Caco-2 (cell line): ENCODE data around the gene TUBB2B. TPM values are rescaled to one million over a fixed set of nuclear protein-coding genes. Genes with fewer than 3 reads are reported as not detected.

ENCODE experiments used
- BruUV-seq: library from RNA; stranded (reverse); fragments of 400-500 nt; replicated peaks from 2 replicates; lab custom pipeline; 2021; lab: Mats Ljungman, UMichigan
- CTCF ChIA-PET: fragments of 300-600 bp; sonication (Branson Sonifier 250); formaldehyde crosslinking; loops from one replicate; lab custom pipeline; 2022; ENCODE audit warnings: antibody characterized with exemption; lab: Charles Lee
- POLR2A ChIA-PET: fragments of 300-600 bp; sonication (Branson Sonifier 250); formaldehyde crosslinking; loops from one replicate; lab custom pipeline; 2022; ENCODE audit warnings: antibody characterized with exemption; lab: Charles Lee
- DNase-seq, 2 experiments: peaks; one replicate each; pipeline versions ENCODE4 v3.0.0 to v3.0.0-alpha.2; 2020 to 2022
- H3K27me3 ChIP-seq: replicated peaks from 2 replicates; pipeline ENCODE4 v1.6.0; 2011; ENCODE audit warnings: low read length; ENCODE audit not compliant: control insufficient read depth, insufficient read depth
- H3K36me3 ChIP-seq: 2 replicates; pipeline ENCODE4 v1.5.1; 2011; ENCODE audit warnings: low read length; ENCODE audit not compliant: control insufficient read depth, insufficient read depth
- H3K4me1 ChIP-seq: fragments of 250-450 bp; sonication (Bioruptor Pico); 2 replicates; pipeline ENCODE4 v1.5.1; 2020; ENCODE audit warnings: mild to moderate bottlenecking
- H3K4me3 ChIP-seq: 2 replicates; pipeline ENCODE4 v1.5.1; 2011; ENCODE audit warnings: low read depth, mild to moderate bottlenecking, control low read depth, low read length
- H3K9me3 ChIP-seq: fragments of 250-450 bp; sonication (Bioruptor Pico); 2 replicates; pipeline ENCODE4 v1.5.1; 2020; ENCODE audit warnings: mild to moderate bottlenecking, moderate library complexity
- H3K27ac Mint-ChIP-seq: one replicate; pipeline ENCODE4 v1.8.0; 2022; ENCODE audit warnings: mixed read lengths; ENCODE audit not compliant: unreplicated experiment
- H3K27me3 Mint-ChIP-seq: one replicate; pipeline ENCODE4 v1.8.0; 2022; ENCODE audit warnings: mixed read lengths; ENCODE audit not compliant: insufficient read depth, unreplicated experiment
- H3K36me3 Mint-ChIP-seq: one replicate; pipeline ENCODE4 v1.8.0; 2022; ENCODE audit warnings: mild to moderate bottlenecking, mixed read lengths; ENCODE audit not compliant: insufficient read depth, unreplicated experiment
- H3K4me1 Mint-ChIP-seq: one replicate; pipeline ENCODE4 v1.8.0; 2022; ENCODE audit warnings: low read depth, mixed read lengths; ENCODE audit not compliant: unreplicated experiment
- H3K4me3 Mint-ChIP-seq: one replicate; pipeline ENCODE4 v1.8.0; 2022; ENCODE audit warnings: mild to moderate bottlenecking, moderate library complexity, mixed read lengths; ENCODE audit not compliant: unreplicated experiment
- H3K9me3 Mint-ChIP-seq: one replicate; pipeline ENCODE4 v1.8.0; 2022; ENCODE audit warnings: mixed read lengths; ENCODE audit not compliant: unreplicated experiment
- CTCF ChIP-seq, 2 experiments: fragments of 200-600 bp in 1 of 2; IDR thresholded peaks; 1 replicate in 1 of 2; 2 replicates in 1 of 2; pipeline versions ENCODE4 v1.5.1 to v1.8.0; 2011 to 2022; ENCODE audit warnings: antibody characterized with exemption in 1 of 2, control low read depth in 1 of 2, inconsistent platforms in 1 of 2, low read depth in 1 of 2, low read length in 1 of 2, mild to moderate bottlenecking in 1 of 2, moderate library complexity in 1 of 2; ENCODE audit not compliant: insufficient read depth in 1 of 2, severe bottlenecking in 1 of 2, unreplicated experiment in 1 of 2
- intact Hi-C: fragments of 100-400 bp; cut with micrococcal nuclease; formaldehyde crosslinking; loops from one replicate; pipeline ENCODE4 v1.10.0; 2022; ENCODE audit not compliant: unreplicated experiment
- total RNA-seq: library from RNA; stranded (reverse); gene quantifications from 2 replicates; pipeline ENCODE4 v1.2.3, GENCODE V29; 2022

Gene TUBB2B
- total RNA-seq, 1 experiment from 2014 or later: 150 TPM

GRCh38 chr6:3233904-3234303, 6.5 kb upstream of the TUBB2B start:
- H3K27ac Mint-ChIP-seq: no peak overlapping the region
- H3K4me3 ChIP-seq: no peak overlapping the region
- no TSS peak for BruUV-seq
- intact Hi-C loops: no loop called here
- peaks cover 5% of the 10 kb centered on the region for H3K36me3 Mint-ChIP-seq
- DNase-seq: no peak
- H3K9me3 Mint-ChIP-seq: no peaks in the 10 kb centered on the region
- no peaks in the 10 kb centered on the region for H3K27me3 ChIP-seq
- no peaks in the 10 kb centered on the region for H3K36me3 ChIP-seq
- 0 out of 2 replicates have a peak, but pooled peaks cover 4% of the 10 kb centered on the region for H3K4me1 ChIP-seq
- ChIA-PET POLR2A (no interaction called here), CTCF (no interaction called here)
- TF ChIP-seq CTCF (IDR thresholded peaks at IDR 0.05; ENCODE audit: insufficient read depth in 1 of 2, low read depth in 1 of 2, low read length in 1 of 2, severe bottlenecking in 1 of 2, unreplicated experiment in 1 of 2): no peak
- no peaks in the 10 kb centered on the region for H3K9me3 ChIP-seq
- H3K27me3 Mint-ChIP-seq: peaks cover 3% of the 10 kb centered on the region
- no peak overlapping the region for H3K4me3 Mint-ChIP-seq
- H3K4me1 Mint-ChIP-seq: peaks cover 3% of the 10 kb centered on the region

DNA sequence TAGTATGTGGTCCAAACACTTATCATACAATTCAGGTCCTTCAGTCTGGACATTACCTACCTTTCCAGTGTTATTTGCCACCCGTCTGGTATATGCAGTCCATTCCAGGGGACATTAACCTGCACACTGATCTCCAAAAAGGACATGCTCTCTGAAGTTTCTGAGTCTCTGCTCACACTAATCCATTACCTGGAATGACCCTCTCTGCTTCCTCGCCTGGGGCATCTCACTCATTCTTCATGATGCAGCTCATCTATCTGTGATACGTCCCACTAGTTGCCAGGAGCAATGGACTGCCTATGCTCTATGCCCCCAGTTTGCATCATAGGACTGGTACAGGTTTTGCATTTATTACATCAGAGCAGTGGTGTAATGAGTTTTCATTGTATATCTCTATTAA, 5.9 kb upstream of the TUBB2B start:
- Histone ChIP-seq H3K9me3 (no peaks in the 10 kb centered on the region), H3K4me3 (no peak overlapping the region), H3K36me3 (no peaks in the 10 kb centered on the region), H3K4me1 (0 out of 2 replicates have a peak, but pooled peaks cover 4% of the 10 kb centered on the region), H3K27me3 (no peaks in the 10 kb centered on the region)
- Mint-ChIP-seq H3K27me3 (peaks cover 6% of the 10 kb centered on the region), H3K4me1 (peaks cover 7% of the 10 kb centered on the region), H3K9me3 (no peaks in the 10 kb centered on the region), H3K4me3 (no peak overlapping the region), H3K36me3 (peaks cover 5% of the 10 kb centered on the region), H3K27ac (no peak overlapping the region)
- ChIA-PET CTCF (no interaction called here), POLR2A (no interaction called here)
- intact Hi-C loops: no loop called here
- TF ChIP-seq CTCF (IDR thresholded peaks at IDR 0.05; ENCODE audit: insufficient read depth in 1 of 2, low read depth in 1 of 2, low read length in 1 of 2, severe bottlenecking in 1 of 2, unreplicated experiment in 1 of 2): no peak
- DNase-seq: no peak
- no TSS peak for BruUV-seq

DNA sequence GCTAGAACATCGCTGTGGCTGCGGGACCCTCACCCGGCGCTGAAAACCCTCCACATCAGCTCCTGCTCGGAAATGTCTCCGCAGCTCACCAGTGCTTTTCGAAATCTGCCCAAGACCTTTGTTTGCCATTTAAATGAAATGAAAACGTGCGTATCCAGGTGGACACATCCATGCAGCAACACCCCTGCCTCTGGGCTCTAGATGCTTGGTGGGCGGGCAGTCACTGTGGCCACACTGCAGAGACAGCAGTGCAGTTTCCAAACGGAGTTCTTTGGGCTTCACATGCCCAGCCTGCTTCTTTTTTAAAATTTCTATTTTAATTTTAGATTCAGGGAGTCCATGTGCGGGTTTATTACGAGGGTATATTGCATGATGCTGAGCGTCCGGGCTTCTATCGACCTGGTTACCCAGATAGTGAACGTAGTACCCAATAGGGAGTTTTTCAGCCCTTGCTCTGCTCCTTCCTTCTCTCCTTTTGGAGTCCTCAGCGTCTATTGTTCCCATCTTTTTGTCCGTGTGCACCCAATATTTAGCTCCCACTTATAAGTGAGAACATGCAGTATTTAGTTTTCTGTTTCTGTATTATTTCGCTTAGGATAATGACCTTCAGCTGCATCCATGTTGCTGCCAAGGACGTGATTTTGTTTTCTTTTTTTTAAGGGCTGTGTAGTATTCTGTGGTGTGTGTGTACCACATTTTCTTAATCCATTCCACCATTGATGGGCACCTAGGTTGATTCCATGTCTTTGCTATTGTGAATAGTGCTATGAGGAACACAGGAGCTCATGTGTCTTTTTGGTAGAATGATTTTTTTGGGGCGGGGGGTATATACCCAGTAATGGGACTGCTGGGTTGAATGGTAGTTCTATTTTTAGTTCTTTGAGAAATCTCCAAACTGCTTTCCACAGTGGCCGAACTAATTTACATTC, 4.8 kb upstream of the TUBB2B start:
- intact Hi-C loops: no loop called here
- Mint-ChIP-seq H3K4me1 (peaks cover 7% of the 10 kb centered on the region), H3K36me3 (peaks cover 14% of the 10 kb centered on the region), H3K27ac (peak overlapping the region; percentile 51), H3K4me3 (peak overlapping the region; percentile 81), H3K27me3 (peaks cover 6% of the 10 kb centered on the region), H3K9me3 (no peaks in the 10 kb centered on the region)
- Histone ChIP-seq H3K27me3 (no peaks in the 10 kb centered on the region), H3K36me3 (no peaks in the 10 kb centered on the region), H3K9me3 (no peaks in the 10 kb centered on the region), H3K4me1 (0 out of 2 replicates have a peak, but pooled peaks cover 4% of the 10 kb centered on the region), H3K4me3 (peak overlapping the region; percentile 45)
- ChIA-PET POLR2A (no interaction called here), CTCF (interaction anchor here (0.6 to 2.7 kb wide), 3 partner anchors 19 to 105 kb away, joined by 3 to 10 read pairs (median 7); partner anchors contain the start of gene TUBB2A)
- TSS peak; percentile 20 for BruUV-seq
- DNase-seq: no peak
- no peak for TF ChIP-seq CTCF (IDR thresholded peaks at IDR 0.05; ENCODE audit: insufficient read depth in 1 of 2, low read depth in 1 of 2, low read length in 1 of 2, severe bottlenecking in 1 of 2, unreplicated experiment in 1 of 2)
